MM.1S (cell line): ENCODE measurements around the gene TASP1.

Experiments
- DNase-seq: peaks from one replicate; pipeline ENCODE4 v3.0.0-alpha.2; 2015
- H2AFZ ChIP-seq: fragments of 300-600 bp; sonication (generic); 2 replicates; pipeline ENCODE4 v1.6.0; 2016; ENCODE audit warnings: antibody characterized with exemption, low read length
- H3F3A ChIP-seq: fragments of 300-600 bp; sonication (generic); 2 replicates; pipeline ENCODE4 v1.6.1; 2016; ENCODE audit warnings: mild to moderate bottlenecking, antibody characterized with exemption, low read length, moderate library complexity, mixed read lengths; ENCODE audit not compliant: insufficient read depth
- H3K27ac ChIP-seq: fragments of 300-600 bp; sonication (generic); 2 replicates; pipeline ENCODE4 v1.5.1; 2016; ENCODE audit warnings: mild to moderate bottlenecking, low read length
- H3K27me3 ChIP-seq: fragments of 300-600 bp; sonication (generic); replicated peaks from 2 replicates; pipeline ENCODE4 v1.6.0; 2016; ENCODE audit warnings: low read length; ENCODE audit not compliant: insufficient read depth
- H3K36me3 ChIP-seq: fragments of 300-600 bp; sonication (generic); replicated peaks from 2 replicates; pipeline ENCODE4 v1.6.1; 2016; ENCODE audit warnings: mild to moderate bottlenecking, low read length, mixed read lengths; ENCODE audit not compliant: insufficient read depth
- H3K4me1 ChIP-seq: fragments of 300-600 bp; sonication (generic); 2 replicates; pipeline ENCODE4 v1.6.1; 2016; ENCODE audit warnings: low read length, mixed read lengths
- H3K4me2 ChIP-seq: fragments of 300-600 bp; sonication (generic); 2 replicates; pipeline ENCODE4 v1.6.0; 2016; ENCODE audit warnings: low read depth, low read length
- H3K4me3 ChIP-seq: fragments of 300-600 bp; sonication (generic); 2 replicates; pipeline ENCODE4 v1.5.1; 2016; ENCODE audit warnings: low read length, mixed read lengths
- H3K79me2 ChIP-seq: fragments of 300-600 bp; sonication (generic); 2 replicates; pipeline ENCODE4 v1.6.1; 2016; ENCODE audit warnings: mixed run types, low read length, mixed read lengths
- H3K9ac ChIP-seq: fragments of 300-600 bp; sonication (generic); 2 replicates; pipeline ENCODE4 v1.6.1; 2016; ENCODE audit warnings: low read length, mixed read lengths
- H3K9me2 ChIP-seq: fragments of 300-600 bp; sonication (generic); replicated peaks from 2 replicates; pipeline ENCODE4 v1.6.1; 2016; ENCODE audit warnings: mild to moderate bottlenecking, low read length, mixed read lengths; ENCODE audit not compliant: insufficient read depth
- H3K9me3 ChIP-seq: fragments of 300-600 bp; sonication (generic); replicated peaks from 2 replicates; pipeline ENCODE4 v1.6.1; 2016; ENCODE audit warnings: mild to moderate bottlenecking, low read length, mixed read lengths; ENCODE audit not compliant: insufficient read depth
- H4K20me1 ChIP-seq: fragments of 300-600 bp; sonication (generic); 2 replicates; pipeline ENCODE4 v1.6.1; 2016; ENCODE audit warnings: mild to moderate bottlenecking, low read length, moderate library complexity, mixed read lengths; ENCODE audit not compliant: insufficient read depth
- EZH2 ChIP-seq: fragments of 300-600 bp; sonication (generic); optimal IDR thresholded peaks from 2 replicates; pipeline ENCODE3; 2017; ENCODE audit warnings: low read depth, mild to moderate bottlenecking, antibody characterized with exemption, low read length, mixed read lengths
- EZH2phosphoT487 ChIP-seq: fragments of 300-600 bp; sonication (generic); IDR thresholded peaks from 2 replicates; pipeline ENCODE4 v1.6.1; 2018; ENCODE audit warnings: antibody characterized with exemption, low read length
- TF ChIP-seq, protein P1 (sequence below): fragments of 300-600 bp; sonication (generic); IDR thresholded peaks from 2 replicates; pipeline ENCODE4 v1.5.1; 2016; ENCODE audit warnings: antibody characterized with exemption, low read length, mixed read lengths

Gene TASP1

DNA sequence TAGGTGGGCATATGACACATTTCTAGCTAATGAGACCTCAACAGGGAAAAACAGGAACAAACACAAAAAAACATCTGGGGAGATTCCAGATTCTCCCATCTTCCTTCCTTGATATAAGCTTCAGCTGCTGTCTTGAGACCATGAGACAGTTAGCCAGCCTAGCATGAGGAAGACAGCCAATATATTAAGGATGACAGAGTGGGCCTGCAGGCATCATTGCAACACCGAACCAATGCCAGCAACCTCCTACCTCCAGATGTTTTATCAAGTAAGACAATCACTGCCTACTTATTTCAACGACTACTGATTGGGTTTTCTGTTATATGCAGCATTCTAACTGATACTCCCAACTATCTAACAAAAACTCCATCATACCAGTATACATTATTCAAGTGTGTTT lies 298.6 kb downstream of the TASP1 start:
- TF ChIP-seq EZH2phosphoT487 (no peak), EZH2 (no peak)
- TF ChIP-seq, protein P1, sequence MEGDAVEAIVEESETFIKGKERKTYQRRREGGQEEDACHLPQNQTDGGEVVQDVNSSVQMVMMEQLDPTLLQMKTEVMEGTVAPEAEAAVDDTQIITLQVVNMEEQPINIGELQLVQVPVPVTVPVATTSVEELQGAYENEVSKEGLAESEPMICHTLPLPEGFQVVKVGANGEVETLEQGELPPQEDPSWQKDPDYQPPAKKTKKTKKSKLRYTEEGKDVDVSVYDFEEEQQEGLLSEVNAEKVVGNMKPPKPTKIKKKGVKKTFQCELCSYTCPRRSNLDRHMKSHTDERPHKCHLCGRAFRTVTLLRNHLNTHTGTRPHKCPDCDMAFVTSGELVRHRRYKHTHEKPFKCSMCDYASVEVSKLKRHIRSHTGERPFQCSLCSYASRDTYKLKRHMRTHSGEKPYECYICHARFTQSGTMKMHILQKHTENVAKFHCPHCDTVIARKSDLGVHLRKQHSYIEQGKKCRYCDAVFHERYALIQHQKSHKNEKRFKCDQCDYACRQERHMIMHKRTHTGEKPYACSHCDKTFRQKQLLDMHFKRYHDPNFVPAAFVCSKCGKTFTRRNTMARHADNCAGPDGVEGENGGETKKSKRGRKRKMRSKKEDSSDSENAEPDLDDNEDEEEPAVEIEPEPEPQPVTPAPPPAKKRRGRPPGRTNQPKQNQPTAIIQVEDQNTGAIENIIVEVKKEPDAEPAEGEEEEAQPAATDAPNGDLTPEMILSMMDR = no peak
- Histone ChIP-seq H3K36me3 (no peaks in the 10 kb centered on the region), H3K27me3 (no peaks in the 10 kb centered on the region), H3K9me3 (no peaks in the 10 kb centered on the region), H3K4me2 (no peak overlapping the region), H3K79me2 (no peaks in the 10 kb centered on the region), H2AFZ (no peak overlapping the region), H3K4me1 (no peaks in the 10 kb centered on the region), H3F3A (no peaks in the 10 kb centered on the region), H3K27ac (no peak overlapping the region), H3K4me3 (no peak overlapping the region), H3K9ac (no peak overlapping the region), H4K20me1 (no peaks in the 10 kb centered on the region), H3K9me2 (no peaks in the 10 kb centered on the region)
- DNase-seq = no peak
